Gastrocnemius medialis (tissue), 4 donors: ENCODE measurements around the gene SPPL3. TPM values are rescaled to one million over a fixed set of nuclear protein-coding genes. Genes with fewer than 3 reads are reported as not detected.

Source experiments
- ATAC-seq, 2 donors: fragments of 150-250 bp; one replicate each; pipeline ENCODE4 v1.9.1; 2016
- DNase-seq, 2 donors: peaks; one replicate each; pipeline ENCODE4 v3.0.0-alpha.2; 2019
- H3K27ac ChIP-seq, 4 donors: fragments of 200-600 bp; sonication (generic); 1 replicate in 1 of 4; 2 replicates in 3 of 4; pipeline ENCODE4 v1.5.1; 2016 to 2018; ENCODE audit warnings: mild to moderate bottlenecking in 2 of 4, moderate library complexity in 1 of 4
- H3K27me3 ChIP-seq, 3 donors: fragments of 200-600 bp; sonication (generic) in 2 of 3; 1 replicate in 1 of 3; 2 replicates in 2 of 3; pipeline versions ENCODE4 v1.5.1 to v1.6.0; 2016 to 2019; ENCODE audit warnings: mild to moderate bottlenecking in 1 of 3, moderate library complexity in 1 of 3
- H3K36me3 ChIP-seq, 2 donors: fragments of 200-600 bp; sonication (generic) in 1 of 2; one replicate each; pipeline ENCODE4 v1.5.1; 2017 to 2018
- H3K4me1 ChIP-seq, 2 donors: fragments of 200-600 bp; sonication (generic) in 1 of 2; one replicate each; pipeline ENCODE4 v1.5.1; 2016 to 2017; ENCODE audit warnings: mild to moderate bottlenecking in 2 of 2
- H3K4me3 ChIP-seq, 4 donors: fragments of 200-600 bp; sonication (generic) in 3 of 4; 1 replicate in 1 of 4; 2 replicates in 3 of 4; pipeline ENCODE4 v1.5.1; 2016 to 2019; ENCODE audit warnings: mild to moderate bottlenecking in 2 of 4
- H3K9me3 ChIP-seq, 3 donors: fragments of 200-600 bp; sonication (generic) in 2 of 3; 1 replicate in 1 of 3; 2 replicates in 2 of 3; pipeline ENCODE4 v1.5.1; 2016 to 2019
- POLR2A ChIP-seq, 2 donors: fragments of 450-650 bp; IDR thresholded peaks; one replicate each; pipeline ENCODE4 v1.6.1; 2017; ENCODE audit warnings: antibody characterized with exemption in 2 of 2, mild to moderate bottlenecking in 2 of 2, moderate library complexity in 2 of 2
- in situ Hi-C, 4 donors: fragments of 200-750 bp; cut with MboI; loops; one replicate each; pipeline versions ENCODE4 v1.15.0 to v1.8.0; 2017; ENCODE audit warnings: low sequenced_read_pairs in 4 of 4
- intact Hi-C: fragments of 100-400 bp; cut with DNase I; formaldehyde crosslinking; loops from one replicate; pipeline ENCODE4 v1.15.1; 2023; ENCODE audit warnings: low total_unique reads
- total RNA-seq, 4 donors: library from RNA; depleted of rRNA; stranded (reverse); fragments of >200 nt; gene quantifications; one replicate each; pipeline versions ENCODE4 v1.1.0 to v1.2.3, GENCODE V29; 2016
- TF ChIP-seq, protein P1 (sequence below), 5 experiments: fragments of 450-650 bp in 3 of 5; fragments of 200-600 bp in 2 of 5; sonication (generic) in 2 of 5; IDR thresholded peaks in 4 of 5; conservative IDR thresholded peaks in 1 of 5; 1 replicate in 4 of 5; 2 replicates in 1 of 5; pipeline ENCODE4 v1.5.1; 2016 to 2019; ENCODE audit warnings: antibody characterized with exemption in 5 of 5, mild to moderate bottlenecking in 3 of 5, moderate library complexity in 3 of 5

SPPL3 gene
- total RNA-seq, 4 donors from 2014 or later = 10.1 to 21.3 (median 10.6) TPM

DNA sequence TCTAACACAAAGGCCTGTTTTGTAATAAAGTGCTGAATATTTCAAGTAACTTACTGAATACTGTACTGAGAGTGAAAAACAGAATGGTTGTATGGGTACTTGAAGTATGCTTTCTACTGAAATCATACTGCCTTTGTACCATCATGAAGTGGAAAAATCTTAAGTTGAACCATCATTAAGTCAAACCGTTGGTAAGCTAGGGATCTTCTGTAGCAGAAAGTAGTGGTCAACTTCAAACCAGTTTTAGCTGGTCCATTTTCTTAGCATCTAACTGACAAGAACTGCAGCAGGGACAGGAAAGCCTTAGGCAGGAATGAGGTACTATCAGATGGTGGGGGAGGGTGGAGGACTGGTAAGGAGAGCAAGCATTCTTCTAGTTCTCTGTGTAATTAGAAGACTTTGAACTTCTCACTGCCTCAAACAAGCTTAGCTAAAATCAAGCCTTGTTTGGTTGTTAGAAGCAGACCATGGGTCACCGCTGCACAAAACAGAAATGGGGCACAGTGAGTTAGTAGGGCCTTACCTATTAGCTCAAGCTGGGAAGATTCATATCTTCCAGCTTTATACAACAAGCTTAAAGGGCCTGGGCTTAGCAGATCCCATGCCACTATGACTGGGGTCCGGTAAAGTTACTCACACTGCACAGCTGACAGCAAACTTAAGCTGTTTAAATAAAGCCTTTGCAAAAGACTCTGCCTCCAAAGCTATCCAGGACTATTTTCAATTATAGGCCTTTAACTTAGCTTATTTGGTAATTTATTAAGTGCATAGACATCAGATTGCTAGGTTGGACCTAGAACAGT, 104.7 kb downstream of the SPPL3 start:
- intact Hi-C loops = no loop called here
- ATAC-seq (no peak), DNase-seq (no peak)
- Histone ChIP-seq H3K4me1 (peaks cover 9 to 14% of the 10 kb centered on the region in 2 donors), H3K9me3 (no peaks in the 10 kb centered on the region), H3K4me3 (no peak overlapping the region), H3K27ac (no peak overlapping the region), H3K36me3 (no peaks in the 10 kb centered on the region), H3K27me3 (no peaks in the 10 kb centered on the region)
- TF ChIP-seq, protein P1, sequence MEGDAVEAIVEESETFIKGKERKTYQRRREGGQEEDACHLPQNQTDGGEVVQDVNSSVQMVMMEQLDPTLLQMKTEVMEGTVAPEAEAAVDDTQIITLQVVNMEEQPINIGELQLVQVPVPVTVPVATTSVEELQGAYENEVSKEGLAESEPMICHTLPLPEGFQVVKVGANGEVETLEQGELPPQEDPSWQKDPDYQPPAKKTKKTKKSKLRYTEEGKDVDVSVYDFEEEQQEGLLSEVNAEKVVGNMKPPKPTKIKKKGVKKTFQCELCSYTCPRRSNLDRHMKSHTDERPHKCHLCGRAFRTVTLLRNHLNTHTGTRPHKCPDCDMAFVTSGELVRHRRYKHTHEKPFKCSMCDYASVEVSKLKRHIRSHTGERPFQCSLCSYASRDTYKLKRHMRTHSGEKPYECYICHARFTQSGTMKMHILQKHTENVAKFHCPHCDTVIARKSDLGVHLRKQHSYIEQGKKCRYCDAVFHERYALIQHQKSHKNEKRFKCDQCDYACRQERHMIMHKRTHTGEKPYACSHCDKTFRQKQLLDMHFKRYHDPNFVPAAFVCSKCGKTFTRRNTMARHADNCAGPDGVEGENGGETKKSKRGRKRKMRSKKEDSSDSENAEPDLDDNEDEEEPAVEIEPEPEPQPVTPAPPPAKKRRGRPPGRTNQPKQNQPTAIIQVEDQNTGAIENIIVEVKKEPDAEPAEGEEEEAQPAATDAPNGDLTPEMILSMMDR (IDR thresholded peaks at IDR 0.05 in 4 of 5, conservative IDR thresholded peaks at IDR 0.05 in 1 of 5) = no peak
- no peak for TF ChIP-seq POLR2A (IDR thresholded peaks at IDR 0.05)
- in situ Hi-C loops = no loop called here

DNA sequence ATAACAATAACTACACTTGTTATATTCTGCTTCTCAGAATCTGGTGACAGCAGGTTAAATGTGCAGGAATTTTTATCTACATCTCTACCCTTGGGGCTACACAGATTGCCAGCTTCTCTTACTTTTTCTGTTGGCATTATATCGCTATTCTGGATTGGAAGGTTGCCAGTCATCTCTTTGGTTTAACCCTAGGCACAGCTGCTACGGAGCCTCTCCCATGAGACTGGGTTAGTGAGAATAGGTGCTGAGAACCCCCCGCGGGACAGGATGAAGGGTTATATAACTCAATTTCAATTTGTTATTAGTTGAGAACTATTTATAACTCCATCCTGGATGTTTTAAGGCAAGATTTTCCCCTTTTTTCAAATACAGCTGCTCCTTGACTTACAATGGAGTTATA, 105.5 kb downstream of the SPPL3 start:
- Histone ChIP-seq H3K27ac (no peak overlapping the region), H3K4me1 (peaks cover 9 to 14% of the 10 kb centered on the region in 2 donors), H3K4me3 (no peak overlapping the region), H3K9me3 (no peaks in the 10 kb centered on the region), H3K36me3 (no peaks in the 10 kb centered on the region), H3K27me3 (no peaks in the 10 kb centered on the region)
- TF ChIP-seq, protein P1 (IDR thresholded peaks at IDR 0.05 in 4 of 5, conservative IDR thresholded peaks at IDR 0.05 in 1 of 5) = no peak
- TF ChIP-seq POLR2A (IDR thresholded peaks at IDR 0.05) = no peak
- no peak for DNase-seq
- intact Hi-C loops = no loop called here
- in situ Hi-C loops = no loop called here
- no peak for ATAC-seq

DNA sequence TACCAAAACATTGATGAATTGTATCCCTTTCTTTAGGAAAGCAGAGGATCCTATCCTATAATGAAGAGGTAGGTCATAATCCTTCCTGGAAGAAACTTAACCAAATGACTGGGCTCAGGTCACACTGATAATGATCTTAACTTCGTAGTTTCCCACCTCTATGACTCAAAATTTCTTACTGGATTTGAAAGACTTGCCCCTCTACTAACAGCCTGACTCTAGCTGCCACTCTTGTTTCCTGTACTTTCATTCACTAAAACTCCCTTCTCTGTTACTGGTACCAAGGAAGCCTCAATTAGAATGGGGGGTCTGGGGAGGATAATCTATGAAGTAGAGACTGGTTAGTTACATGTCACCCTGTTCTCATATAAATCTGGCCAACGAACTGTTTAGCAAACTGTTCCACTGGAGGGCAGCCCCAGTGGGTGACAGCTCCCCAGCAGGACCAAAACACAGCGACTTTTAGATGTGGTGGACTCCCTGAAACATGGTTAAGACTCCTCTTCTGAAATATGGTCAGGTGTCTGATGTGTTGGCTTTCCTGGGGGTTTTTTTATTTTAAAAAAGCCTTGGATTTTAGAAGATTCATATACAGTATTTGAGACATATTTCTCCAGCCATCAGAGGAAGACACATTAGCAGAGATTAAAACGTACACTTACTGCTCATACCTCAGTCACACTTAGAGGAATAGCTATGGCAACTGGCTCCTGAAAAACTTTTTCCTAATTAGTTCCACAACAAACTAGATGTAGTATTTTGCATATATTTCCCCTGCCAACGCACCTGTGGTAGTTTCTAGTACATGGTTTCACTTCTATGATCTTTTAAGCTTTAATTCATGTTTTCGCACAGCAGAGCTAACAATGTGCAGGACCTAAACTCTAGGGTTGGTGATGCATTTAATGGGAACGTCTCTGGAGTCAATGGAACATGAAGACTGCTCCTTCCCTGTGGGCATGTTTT, 106.2 kb downstream of the SPPL3 start:
- TF ChIP-seq, protein P1 (IDR thresholded peaks at IDR 0.05 in 4 of 5, conservative IDR thresholded peaks at IDR 0.05 in 1 of 5) = no peak
- no peak for TF ChIP-seq POLR2A (IDR thresholded peaks at IDR 0.05)
- Histone ChIP-seq H3K27me3 (no peaks in the 10 kb centered on the region), H3K4me3 (no peak overlapping the region), H3K27ac (no peak overlapping the region), H3K4me1 (peaks cover 9 to 11% of the 10 kb centered on the region in 2 donors), H3K9me3 (no peaks in the 10 kb centered on the region), H3K36me3 (no peaks in the 10 kb centered on the region)
- in situ Hi-C loops (no loop called here), intact Hi-C loops (no loop called here)
- ATAC-seq (no peak), DNase-seq (no peak)

DNA sequence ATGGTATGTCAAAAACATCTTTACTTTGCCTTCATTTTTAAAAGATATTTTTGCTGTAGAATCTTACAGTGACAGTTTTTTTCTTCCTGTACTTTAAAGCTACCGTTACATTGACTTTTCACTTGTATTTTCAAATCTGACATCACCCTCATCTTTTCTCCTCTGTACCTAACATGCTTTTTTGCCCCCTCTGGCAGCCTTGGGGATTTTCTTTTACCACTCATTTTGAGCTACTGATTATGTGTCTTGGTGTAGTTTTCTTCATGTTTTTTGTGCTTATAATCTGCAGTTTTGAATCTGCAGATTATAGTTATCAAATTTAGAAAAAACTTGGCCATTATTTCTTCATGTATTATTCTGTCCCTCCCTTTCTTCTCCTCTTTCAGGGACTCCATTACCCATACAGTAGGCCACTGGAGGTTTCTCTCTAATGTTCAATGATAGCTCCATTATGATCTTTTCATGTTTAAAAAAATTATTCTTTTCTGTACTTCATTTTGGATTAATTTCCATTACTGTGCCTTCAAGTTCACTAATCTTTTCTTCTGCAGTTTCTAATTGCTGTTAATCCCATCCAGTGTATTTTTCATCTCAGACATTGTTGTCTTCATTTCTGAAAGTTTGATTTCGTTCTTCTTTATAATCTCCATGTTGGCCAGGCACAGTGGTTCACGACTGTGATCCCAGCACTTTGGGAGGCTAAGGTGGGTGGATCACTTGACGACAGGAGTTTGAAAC, 108.5 kb downstream of the SPPL3 start:
- in situ Hi-C loops = no loop called here
- Histone ChIP-seq H3K27me3 (no peaks in the 10 kb centered on the region), H3K9me3 (no peaks in the 10 kb centered on the region), H3K27ac (no peak overlapping the region), H3K36me3 (no peaks in the 10 kb centered on the region), H3K4me1 (peaks cover 0 to 6% of the 10 kb centered on the region in 2 donors), H3K4me3 (no peak overlapping the region)
- no peak for ATAC-seq
- no peak for DNase-seq
- intact Hi-C loops = no loop called here
- TF ChIP-seq, protein P1 (IDR thresholded peaks at IDR 0.05 in 4 of 5, conservative IDR thresholded peaks at IDR 0.05 in 1 of 5) = no peak
- TF ChIP-seq POLR2A (IDR thresholded peaks at IDR 0.05) = no peak
